ENCODE data around the gene FRG2B.
"Not testable (repeated sequence)": the region's sequence is repeated elsewhere in the genome, so short reads cannot be mapped to it uniquely, and the experiment has no call there.

Gene FRG2B

GRCh38 chr10:133626695-133627094, at the start of gene FRG2B:
TSS of gene FRG2B (minus strand) at chr10:133626795. CDS start at chr10:133626742, 53 bp downstream.
- DNase-seq (ENCODE audit: low spot score), result not testable (repeated sequence)

GRCh38 chr10:133667446-133667845, 40.9 kb upstream of the FRG2B start:
- DNase-seq (ENCODE audit: low spot score), result not testable (repeated sequence)

DNA sequence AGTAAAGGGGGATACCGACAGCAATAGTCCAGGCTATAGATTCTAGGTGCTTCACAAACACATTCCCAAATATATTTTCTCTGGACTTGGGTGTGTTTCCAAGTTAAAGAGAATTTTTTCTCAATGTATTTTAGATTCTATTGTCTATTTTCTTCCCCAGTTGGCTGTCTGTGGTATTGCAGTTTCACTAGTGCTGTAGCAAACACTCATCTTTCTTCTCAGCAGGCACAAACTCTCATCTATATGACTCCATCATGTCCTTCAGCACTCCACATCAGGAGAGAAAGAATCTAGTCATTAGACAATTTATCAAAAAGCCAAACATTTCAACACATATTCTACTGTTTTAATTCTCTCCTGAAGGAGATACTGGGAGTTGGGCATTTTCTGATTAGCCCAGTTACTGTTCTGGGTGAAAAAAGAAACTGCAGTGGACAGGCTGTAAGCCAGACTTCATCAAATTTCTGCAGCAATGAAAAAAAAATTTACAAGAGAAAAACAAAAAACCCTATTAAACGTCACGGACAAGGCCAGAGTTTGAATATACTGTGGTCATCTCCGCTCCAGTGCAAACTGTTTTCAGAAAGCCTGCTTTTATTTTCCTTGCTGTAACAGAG, 37.1 kb upstream of the FRG2B start:
- DNase-seq (ENCODE audit: low spot score), result not testable (repeated sequence)

GRCh38 chr10:133661122-133661521, 34.5 kb upstream of the FRG2B start:
- DNase-seq (ENCODE audit: low spot score), result not testable (repeated sequence)

DNA sequence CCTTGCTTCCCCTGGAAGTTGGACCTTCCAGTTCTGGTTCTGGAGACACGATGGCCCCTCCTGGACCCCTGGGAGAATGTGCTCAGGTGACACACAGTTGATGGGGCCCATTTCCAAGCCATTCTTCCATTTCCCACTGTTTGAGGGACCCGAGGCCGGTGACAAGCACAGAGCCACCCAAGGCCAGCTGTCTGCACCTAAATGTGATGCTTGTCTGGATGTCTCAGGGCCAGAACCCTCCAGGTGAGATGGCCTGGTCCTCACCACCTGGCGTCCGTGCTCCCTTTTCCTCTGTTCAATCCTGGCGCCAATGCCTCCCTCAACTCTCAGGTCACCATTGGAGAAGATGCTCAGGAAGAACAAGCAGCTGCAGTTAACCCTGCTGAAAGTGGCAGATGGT, 33.9 kb upstream of the FRG2B start:
- not testable (repeated sequence) for DNase-seq (ENCODE audit: low spot score)

DNA sequence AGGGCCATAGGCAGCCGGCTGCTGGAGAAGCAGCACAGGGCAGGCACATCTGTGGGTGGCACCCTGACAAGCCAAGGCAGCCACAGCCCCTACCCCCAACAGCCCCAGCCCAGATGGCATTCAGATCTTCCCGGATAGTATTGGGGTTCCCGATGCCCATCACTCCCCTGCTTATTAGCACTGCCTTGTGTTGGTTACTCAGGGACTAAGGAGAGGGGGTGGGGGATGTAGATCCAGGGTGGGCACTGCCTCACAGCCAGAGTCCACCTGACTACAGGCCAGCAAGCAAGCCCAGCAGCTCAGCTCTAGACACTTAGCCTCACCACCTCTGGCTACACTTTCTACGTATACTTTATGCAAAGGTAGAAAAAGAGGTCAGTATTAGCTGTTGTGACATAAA, 30.7 kb upstream of the FRG2B start:
- not testable (repeated sequence) for DNase-seq (ENCODE audit: low spot score)

- DNase-seq (ENCODE audit: low spot score), result not testable (repeated sequence)
Observed at GRCh38 chr10:133648872-133649455, 22.4 kb upstream of the FRG2B start.

GRCh38 chr10:133647075-133647748, 20.6 kb upstream of the FRG2B start:
- DNase-seq (ENCODE audit: low spot score), result not testable (repeated sequence)

GRCh38 chr10:133637846-133638235, 11.2 kb upstream of the FRG2B start:
- not testable (repeated sequence) for DNase-seq (ENCODE audit: low spot score)

GRCh38 chr10:133637202-133637845, 10.7 kb upstream of the FRG2B start:
- not testable (repeated sequence) for DNase-seq (ENCODE audit: low spot score)

GRCh38 chr10:133630723-133631249, 4.2 kb upstream of the FRG2B start:
- DNase-seq (ENCODE audit: low spot score), result not testable (repeated sequence)

DNA sequence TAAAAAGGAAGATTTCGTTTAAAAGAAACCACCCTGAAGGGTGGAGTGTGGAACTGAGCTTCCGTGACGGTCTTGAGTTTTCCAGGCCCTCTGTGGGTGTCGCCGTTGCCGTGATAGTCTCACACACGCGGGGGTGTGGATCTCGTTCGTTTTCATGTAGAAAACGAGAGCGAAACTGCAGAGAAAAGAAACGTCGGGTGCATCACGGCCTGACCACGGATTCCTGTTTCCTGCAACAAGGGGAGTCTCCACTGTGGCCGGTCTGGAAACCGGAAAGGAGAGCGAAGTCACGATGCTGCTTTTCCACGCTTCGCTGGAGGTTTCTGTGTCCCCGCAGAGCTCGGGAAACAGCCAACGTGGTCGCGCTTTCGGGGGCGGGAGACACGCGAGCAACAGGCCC, 4.1 kb downstream of the FRG2B start:
- DNase-seq (ENCODE audit: low spot score), result not testable (repeated sequence)

- TF ChIP-seq, protein P1, sequence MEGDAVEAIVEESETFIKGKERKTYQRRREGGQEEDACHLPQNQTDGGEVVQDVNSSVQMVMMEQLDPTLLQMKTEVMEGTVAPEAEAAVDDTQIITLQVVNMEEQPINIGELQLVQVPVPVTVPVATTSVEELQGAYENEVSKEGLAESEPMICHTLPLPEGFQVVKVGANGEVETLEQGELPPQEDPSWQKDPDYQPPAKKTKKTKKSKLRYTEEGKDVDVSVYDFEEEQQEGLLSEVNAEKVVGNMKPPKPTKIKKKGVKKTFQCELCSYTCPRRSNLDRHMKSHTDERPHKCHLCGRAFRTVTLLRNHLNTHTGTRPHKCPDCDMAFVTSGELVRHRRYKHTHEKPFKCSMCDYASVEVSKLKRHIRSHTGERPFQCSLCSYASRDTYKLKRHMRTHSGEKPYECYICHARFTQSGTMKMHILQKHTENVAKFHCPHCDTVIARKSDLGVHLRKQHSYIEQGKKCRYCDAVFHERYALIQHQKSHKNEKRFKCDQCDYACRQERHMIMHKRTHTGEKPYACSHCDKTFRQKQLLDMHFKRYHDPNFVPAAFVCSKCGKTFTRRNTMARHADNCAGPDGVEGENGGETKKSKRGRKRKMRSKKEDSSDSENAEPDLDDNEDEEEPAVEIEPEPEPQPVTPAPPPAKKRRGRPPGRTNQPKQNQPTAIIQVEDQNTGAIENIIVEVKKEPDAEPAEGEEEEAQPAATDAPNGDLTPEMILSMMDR (IDR thresholded peaks at IDR 0.05; ENCODE audit: extremely low read depth, missing control alignments), result no peak
Observed at GRCh38 chr10:133618851-133619250, 7.7 kb downstream of the FRG2B start.

GRCh38 chr10:133617196-133617595, 9.4 kb downstream of the FRG2B start:
- TF ChIP-seq, protein P1 (IDR thresholded peaks at IDR 0.05; ENCODE audit: extremely low read depth, missing control alignments), result no peak
- no peak for DNase-seq (ENCODE audit: low spot score)

More at GRCh38 chr10:133618851-133619250, 7.7 kb downstream of the FRG2B start:
- no peak for DNase-seq (ENCODE audit: low spot score)
